GM21381 (cell line): Measurements from ENCODE around the gene CTNNA2.

Source experiments
- ATAC-seq: cut with Tn5 transposase; IDR thresholded peaks from one replicate; pipeline ENCODE4 v1.9.1; 2021; ENCODE audit warnings: mild to moderate bottlenecking, moderate library complexity; ENCODE audit not compliant: unreplicated experiment

CTNNA2 gene

DNA sequence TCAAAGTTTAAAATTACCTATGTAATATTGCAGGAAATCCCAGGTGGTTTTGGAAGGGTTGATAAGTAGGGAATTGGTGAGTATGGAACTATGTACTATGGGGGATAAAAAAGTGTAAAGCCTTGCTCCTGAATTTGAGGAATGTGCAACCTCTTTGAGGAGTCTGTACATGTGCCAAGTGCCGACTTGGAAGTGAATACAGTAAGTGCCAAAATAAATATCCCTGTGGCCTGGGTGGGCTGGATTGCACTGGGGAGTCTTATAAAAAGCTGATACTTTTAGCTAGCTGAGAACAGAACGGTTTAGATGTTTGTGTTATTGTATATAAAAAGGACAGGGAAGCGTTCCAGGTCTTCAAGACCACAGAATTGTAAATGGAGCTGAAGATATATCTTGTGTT is 1108.8 kb downstream of the CTNNA2 start:
- ATAC-seq, result no peak

DNA sequence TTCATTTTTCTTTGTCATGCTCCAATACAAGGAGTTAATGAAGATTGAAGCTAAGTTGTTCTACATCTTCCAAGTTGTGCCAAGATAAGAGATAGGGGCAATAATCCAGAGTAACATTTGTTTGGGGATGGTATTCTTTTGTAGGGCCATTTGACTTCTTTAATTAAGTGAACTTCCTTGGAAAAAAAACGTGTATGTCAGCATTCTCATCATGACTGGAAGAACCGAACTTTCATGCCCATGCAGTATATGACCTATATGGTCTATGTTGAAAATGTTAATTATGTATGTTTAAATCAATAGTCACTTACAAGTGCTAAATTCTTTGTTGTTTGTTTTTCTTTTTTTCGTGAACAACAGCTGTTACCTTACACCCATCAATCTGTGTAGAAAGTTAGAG is 1111.2 kb downstream of the CTNNA2 start:
- no peak for ATAC-seq

DNA sequence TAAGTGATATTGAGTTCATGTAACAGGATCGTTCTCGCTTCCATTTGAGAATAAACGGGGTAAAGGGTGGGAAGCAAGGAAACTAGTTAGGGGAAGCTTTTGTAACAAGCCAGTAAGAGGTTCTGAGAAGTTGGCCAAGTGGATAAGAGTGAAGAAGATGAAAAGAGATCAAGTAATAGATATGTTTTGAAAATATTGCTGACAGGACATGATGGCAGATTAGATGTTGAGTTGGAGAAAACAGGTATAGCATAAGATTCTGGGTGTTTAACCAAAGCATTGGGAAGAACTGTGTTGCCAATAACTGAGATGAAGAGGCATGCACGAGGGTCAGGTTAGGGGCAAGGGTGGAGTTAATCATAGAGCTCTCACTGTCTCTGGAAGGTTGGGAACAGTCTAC is 1121.7 kb downstream of the CTNNA2 start:
- no peak for ATAC-seq

GRCh38 chr2:80638783-80639182 is 1125.9 kb downstream of the CTNNA2 start:
- no peak for ATAC-seq

DNA sequence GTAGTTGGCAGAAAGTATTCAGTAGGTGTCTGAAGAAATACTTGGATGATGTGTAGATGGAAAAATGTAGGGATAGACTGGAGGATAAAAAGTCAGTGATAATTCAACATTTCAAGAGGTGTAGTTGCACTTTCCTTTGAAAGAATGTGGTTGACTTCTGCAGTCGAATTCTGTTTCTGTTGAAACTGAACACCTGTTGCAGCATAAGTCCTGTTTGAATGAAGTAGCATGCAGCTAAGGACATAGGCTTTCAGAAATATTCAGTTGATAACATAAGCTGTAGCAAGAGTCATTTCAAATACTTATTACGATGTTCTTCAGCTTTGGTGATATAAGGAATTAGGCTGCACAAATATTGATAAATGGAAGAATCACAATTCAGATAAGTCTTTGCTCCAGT is 1129.6 kb downstream of the CTNNA2 start:
- ATAC-seq, result no peak

DNA sequence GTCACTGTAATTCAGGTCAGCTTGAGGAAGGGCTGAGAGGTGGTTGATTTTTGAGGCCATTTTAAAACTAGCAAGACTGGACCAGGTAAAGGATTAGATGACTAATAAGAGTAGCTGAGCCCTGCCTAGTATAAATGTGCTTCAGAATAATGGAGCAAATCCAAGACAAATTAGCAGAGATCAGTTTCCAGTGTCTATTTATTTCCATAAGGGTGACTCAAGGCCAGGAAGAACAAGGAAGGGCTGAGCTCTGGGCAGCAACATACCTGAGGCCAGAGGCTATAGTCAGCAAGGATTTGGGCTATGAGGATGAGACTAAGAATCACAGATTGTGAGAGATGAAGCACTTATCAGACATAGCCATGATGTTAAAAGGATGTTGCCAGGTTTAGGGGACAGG is 1130.7 kb downstream of the CTNNA2 start:
- ATAC-seq, result no peak

GRCh38 chr2:80651435-80651834 is 1138.6 kb downstream of the CTNNA2 start:
- no peak for ATAC-seq

GRCh38 chr2:80655265-80655664 is 1142.4 kb downstream of the CTNNA2 start:
- ATAC-seq, result no peak

DNA sequence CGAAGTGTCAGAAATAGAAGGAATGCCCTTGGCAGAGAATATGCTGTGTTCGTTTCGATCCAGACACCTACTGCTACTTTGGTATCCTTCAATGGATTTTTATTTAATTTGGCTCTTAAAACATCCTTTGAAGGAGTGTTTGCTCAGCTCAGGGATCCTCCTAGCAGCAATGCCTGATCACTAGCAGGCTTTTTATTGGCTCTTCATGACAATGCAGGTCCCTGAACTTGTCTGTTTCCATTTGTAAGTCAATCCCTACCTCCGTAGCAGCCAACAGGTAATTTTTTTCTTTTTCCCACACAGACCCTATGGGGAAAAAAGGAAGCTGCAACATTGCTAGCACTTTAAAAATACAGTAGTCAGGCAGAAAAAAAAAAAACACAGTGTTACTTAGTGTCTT is 1157.9 kb downstream of the CTNNA2 start:
- no peak for ATAC-seq

- no peak for ATAC-seq
Measured at GRCh38 chr2:80687524-80687923, 1174.7 kb downstream of the CTNNA2 start.

GRCh38 chr2:80689106-80689505 is 1176.3 kb downstream of the CTNNA2 start:
- ATAC-seq, result no peak
